GM21723 (cell line): ENCODE measurements around the gene SUPT6H.
A peak's percentile ranks its signal among the peaks of the same experiment; 100 is the strongest.

Experiments
- ATAC-seq: cut with Tn5 transposase; IDR thresholded peaks from one replicate; pipeline ENCODE4 v1.9.1; 2021; ENCODE audit warnings: mild to moderate bottlenecking, moderate library complexity; ENCODE audit not compliant: unreplicated experiment

SUPT6H gene

GRCh38 chr17:28661635-28662526 is at the start of gene SUPT6H, which contains the start of gene SDF2:
Gene SUPT6H, plus strand, starts transcription at chr17:28662205. Its CDS starts 11,197 bp downstream, at chr17:28673402.
Gene SDF2, minus strand, starts transcription at chr17:28661906. Its CDS starts 30 bp downstream, at chr17:28661876.
- ATAC-seq, result peak; percentile 88

- no peak for ATAC-seq
Measured at GRCh38 chr17:28612531-28612930, 49.5 kb upstream of the SUPT6H start.

- no peak for ATAC-seq
Measured at GRCh38 chr17:28612936-28613872, 48.8 kb upstream of the SUPT6H start.

GRCh38 chr17:28613931-28614381 is 48.0 kb upstream of the SUPT6H start, which contains the start of gene RSKR:
Gene RSKR, minus strand, starts transcription at chr17:28614185. Its CDS starts 24 bp downstream, at chr17:28614161.
- no peak for ATAC-seq

GRCh38 chr17:28615260-28615940 is 46.6 kb upstream of the SUPT6H start:
- ATAC-seq, result no peak

GRCh38 chr17:28616281-28616680 is 45.7 kb upstream of the SUPT6H start:
- no peak for ATAC-seq

- no peak for ATAC-seq
Measured at GRCh38 chr17:28618464-28618863, 43.5 kb upstream of the SUPT6H start.

- no peak for ATAC-seq
Measured at GRCh38 chr17:28620010-28620409, 42.0 kb upstream of the SUPT6H start.

- ATAC-seq, result no peak
Measured at GRCh38 chr17:28622186-28622585, 39.8 kb upstream of the SUPT6H start.

GRCh38 chr17:28623696-28624095 is 38.3 kb upstream of the SUPT6H start:
- ATAC-seq, result no peak

- ATAC-seq, result no peak
Measured at GRCh38 chr17:28624148-28624547, 37.9 kb upstream of the SUPT6H start.

GRCh38 chr17:28626818-28627217 is 35.2 kb upstream of the SUPT6H start:
- no peak for ATAC-seq

GRCh38 chr17:28634206-28634865 is 27.7 kb upstream of the SUPT6H start:
- no peak for ATAC-seq

GRCh38 chr17:28635506-28635905 is 26.5 kb upstream of the SUPT6H start:
- ATAC-seq, result no peak

- ATAC-seq, result no peak
Measured at GRCh38 chr17:28641579-28641978, 20.4 kb upstream of the SUPT6H start.

- ATAC-seq, result peak; percentile 14
Measured at GRCh38 chr17:28643983-28644786, 17.8 kb upstream of the SUPT6H start.

- peak; percentile 88 for ATAC-seq
Measured at GRCh38 chr17:28644787-28645575, 17.0 kb upstream of the SUPT6H start, which contains the start of gene BLTP2. Gene BLTP2, minus strand, starts transcription at chr17:28645158. Its CDS starts 102 bp downstream, at chr17:28645056.

GRCh38 chr17:28645576-28645939 is 16.4 kb upstream of the SUPT6H start:
- ATAC-seq, result peak; percentile 2
